OCI-M2 (cell line): ENCODE results near the gene TMEM156.

Experiments
- DNase-seq: peaks from one replicate; lab custom pipeline; 2025; ENCODE audit not compliant: unreplicated experiment; lab: John Stamatoyannopoulos, UW

The TMEM156 gene

GRCh38 chr4:39032218-39033085, at the start of gene TMEM156:
TSS of gene TMEM156 (minus strand) at chr4:39032409. CDS start at chr4:39032313, 96 bp downstream.
- no peak for DNase-seq

- no peak for DNase-seq
Observed at GRCh38 chr4:39078829-39079228, 46.6 kb upstream of the TMEM156 start.

- DNase-seq = no peak
Observed at GRCh38 chr4:39068907-39069306, 36.7 kb upstream of the TMEM156 start.

- DNase-seq = no peak
Observed at GRCh38 chr4:39067451-39067850, 35.2 kb upstream of the TMEM156 start.

GRCh38 chr4:39067031-39067430, 34.8 kb upstream of the TMEM156 start:
- DNase-seq = no peak

GRCh38 chr4:39066371-39066770, 34.2 kb upstream of the TMEM156 start:
- no peak for DNase-seq

GRCh38 chr4:39063430-39063829, 31.2 kb upstream of the TMEM156 start:
- DNase-seq = no peak

GRCh38 chr4:39062770-39063097, 30.5 kb upstream of the TMEM156 start:
- DNase-seq = no peak

- no peak for DNase-seq
Observed at GRCh38 chr4:39062094-39062769, 30.0 kb upstream of the TMEM156 start, which contains the start of gene KLHL5. TSS of gene KLHL5 (plus strand) at chr4:39062232. CDS start at chr4:39062653, 421 bp downstream.

- DNase-seq = no peak
Observed at GRCh38 chr4:39061457-39061856, 29.2 kb upstream of the TMEM156 start.

GRCh38 chr4:39056023-39056422, 23.8 kb upstream of the TMEM156 start:
- DNase-seq = no peak

- no peak for DNase-seq
Observed at GRCh38 chr4:39054497-39054896, 22.3 kb upstream of the TMEM156 start.

GRCh38 chr4:39053983-39054382, 21.8 kb upstream of the TMEM156 start:
- no peak for DNase-seq

GRCh38 chr4:39051492-39051891, 19.3 kb upstream of the TMEM156 start:
- DNase-seq = no peak

GRCh38 chr4:39050590-39050989, 18.4 kb upstream of the TMEM156 start:
- DNase-seq = no peak

- DNase-seq = no peak
Observed at GRCh38 chr4:39048311-39048710, 16.1 kb upstream of the TMEM156 start.

GRCh38 chr4:39047681-39048080, 15.5 kb upstream of the TMEM156 start:
- DNase-seq = no peak

- no peak for DNase-seq
Observed at GRCh38 chr4:39046249-39046648, 14.0 kb upstream of the TMEM156 start.

- DNase-seq = no peak
Observed at GRCh38 chr4:39045827-39046221, 13.6 kb upstream of the TMEM156 start.

- DNase-seq = no peak
Observed at GRCh38 chr4:39044956-39045826, 13.0 kb upstream of the TMEM156 start.

GRCh38 chr4:39044364-39044955, 12.3 kb upstream of the TMEM156 start:
- peak; percentile 26 for DNase-seq
